ENCODE results near the gene PDLIM7.

The PDLIM7 gene

GRCh38 chr5:177509991-177510566, 12.7 kb upstream of the PDLIM7 start:
- DNase-seq = no peak
- in situ Hi-C loops (cut with HindIII; ENCODE audit: low pct_ligation_motif_present, low pct_unique_long_range_greater_than_20kb, low sequenced_read_pairs) = no loop called here

GRCh38 chr5:177509381-177509951, 12.1 kb upstream of the PDLIM7 start, which contains the start of gene DOK3:
Gene DOK3, minus strand, starts transcription at chr5:177509826. Its CDS starts 286 bp downstream, at chr5:177509540.
- in situ Hi-C loops (cut with HindIII; ENCODE audit: low pct_ligation_motif_present, low pct_unique_long_range_greater_than_20kb, low sequenced_read_pairs) = no loop called here
- DNase-seq = no peak

- in situ Hi-C loops (cut with HindIII; ENCODE audit: low pct_ligation_motif_present, low pct_unique_long_range_greater_than_20kb, low sequenced_read_pairs) = no loop called here
- no peak for DNase-seq
These were observed 11.4 kb upstream of the PDLIM7 start for GRCh38 chr5:177508837-177509236.

- DNase-seq = no peak
These were observed 10.8 kb upstream of the PDLIM7 start for GRCh38 chr5:177508221-177508611.

GRCh38 chr5:177507596-177508220, 10.3 kb upstream of the PDLIM7 start:
- in situ Hi-C loops (cut with HindIII; ENCODE audit: low pct_ligation_motif_present, low pct_unique_long_range_greater_than_20kb, low sequenced_read_pairs) = no loop called here
- DNase-seq = no peak

More at GRCh38 chr5:177508221-177508611, 10.8 kb upstream of the PDLIM7 start:
- in situ Hi-C loops (cut with HindIII; ENCODE audit: low pct_ligation_motif_present, low pct_unique_long_range_greater_than_20kb, low sequenced_read_pairs) = no loop called here

- in situ Hi-C loops (cut with HindIII; ENCODE audit: low pct_ligation_motif_present, low pct_unique_long_range_greater_than_20kb, low sequenced_read_pairs) = no loop called here
- DNase-seq = peak; percentile 25
These were observed 9.8 kb upstream of the PDLIM7 start for GRCh38 chr5:177507165-177507564.

GRCh38 chr5:177505075-177505474, 7.7 kb upstream of the PDLIM7 start:
- in situ Hi-C loops (cut with HindIII; ENCODE audit: low pct_ligation_motif_present, low pct_unique_long_range_greater_than_20kb, low sequenced_read_pairs) = no loop called here

GRCh38 chr5:177504086-177505056, 7.0 kb upstream of the PDLIM7 start:
- in situ Hi-C loops (cut with HindIII; ENCODE audit: low pct_ligation_motif_present, low pct_unique_long_range_greater_than_20kb, low sequenced_read_pairs) = no loop called here
- no peak for DNase-seq

More at GRCh38 chr5:177505075-177505474, 7.7 kb upstream of the PDLIM7 start:
- no peak for DNase-seq

GRCh38 chr5:177503351-177504085, 6.1 kb upstream of the PDLIM7 start:
- DNase-seq = no peak
- in situ Hi-C loops (cut with HindIII; ENCODE audit: low pct_ligation_motif_present, low pct_unique_long_range_greater_than_20kb, low sequenced_read_pairs) = no loop called here

- in situ Hi-C loops (cut with HindIII; ENCODE audit: low pct_ligation_motif_present, low pct_unique_long_range_greater_than_20kb, low sequenced_read_pairs) = no loop called here
- DNase-seq = no peak
These were observed 5.5 kb upstream of the PDLIM7 start for GRCh38 chr5:177502886-177503285.

GRCh38 chr5:177501874-177502678, 4.7 kb upstream of the PDLIM7 start:
- no peak for DNase-seq
- in situ Hi-C loops (cut with HindIII; ENCODE audit: low pct_ligation_motif_present, low pct_unique_long_range_greater_than_20kb, low sequenced_read_pairs) = no loop called here

GRCh38 chr5:177500685-177501522, 3.5 kb upstream of the PDLIM7 start:
- in situ Hi-C loops (cut with HindIII; ENCODE audit: low pct_ligation_motif_present, low pct_unique_long_range_greater_than_20kb, low sequenced_read_pairs) = no loop called here
- peak; percentile 74 for DNase-seq

GRCh38 chr5:177499842-177500241, 2.4 kb upstream of the PDLIM7 start:
- no peak for DNase-seq
- in situ Hi-C loops (cut with HindIII; ENCODE audit: low pct_ligation_motif_present, low pct_unique_long_range_greater_than_20kb, low sequenced_read_pairs) = no loop called here

- no peak for DNase-seq
- in situ Hi-C loops (cut with HindIII; ENCODE audit: low pct_ligation_motif_present, low pct_unique_long_range_greater_than_20kb, low sequenced_read_pairs) = no loop called here
These were observed 796 bp upstream of the PDLIM7 start for GRCh38 chr5:177498013-177498787.

GRCh38 chr5:177496727-177497291, 595 bp downstream of the PDLIM7 start:
- in situ Hi-C loops (cut with HindIII; ENCODE audit: low pct_ligation_motif_present, low pct_unique_long_range_greater_than_20kb, low sequenced_read_pairs) = no loop called here
- peak; percentile 85 for DNase-seq

All from ACHN (cell line).